Effector CD8-positive, alpha-beta T cell (primary cell): ENCODE data around the gene RAD51B.

Experiments
- DNase-seq: peaks from one replicate; lab custom pipeline; 2025; lab: John Stamatoyannopoulos, UW

RAD51B gene

GRCh38 chr14:68466491-68466977 is 647.0 kb downstream of the RAD51B start:
- DNase-seq: no peak

- no peak for DNase-seq
Observed at GRCh38 chr14:68467425-68467824, 647.8 kb downstream of the RAD51B start.

GRCh38 chr14:68468437-68469207 is 649.0 kb downstream of the RAD51B start:
- no peak for DNase-seq

- DNase-seq: no peak
Observed at GRCh38 chr14:68469208-68469713, 649.7 kb downstream of the RAD51B start.

GRCh38 chr14:68470361-68470760 is 650.8 kb downstream of the RAD51B start:
- no peak for DNase-seq

- DNase-seq: no peak
Observed at GRCh38 chr14:68471029-68471963, 651.7 kb downstream of the RAD51B start.

GRCh38 chr14:68471964-68472508 is 652.5 kb downstream of the RAD51B start:
- no peak for DNase-seq

- no peak for DNase-seq
Observed at GRCh38 chr14:68473069-68473468, 653.5 kb downstream of the RAD51B start.

- no peak for DNase-seq
Observed at GRCh38 chr14:68473794-68474193, 654.2 kb downstream of the RAD51B start.

- DNase-seq: no peak
Observed at GRCh38 chr14:68474741-68475140, 655.2 kb downstream of the RAD51B start.

GRCh38 chr14:68475802-68476201 is 656.2 kb downstream of the RAD51B start:
- DNase-seq: no peak

- DNase-seq: no peak
Observed at GRCh38 chr14:68476212-68477109, 656.9 kb downstream of the RAD51B start.

GRCh38 chr14:68477110-68477455 is 657.5 kb downstream of the RAD51B start:
- DNase-seq: no peak

GRCh38 chr14:68477461-68478085 is 658.0 kb downstream of the RAD51B start:
- DNase-seq: no peak

- no peak for DNase-seq
Observed at GRCh38 chr14:68479247-68479646, 659.7 kb downstream of the RAD51B start.

GRCh38 chr14:68482018-68482417 is 662.4 kb downstream of the RAD51B start:
- DNase-seq: no peak

- DNase-seq: no peak
Observed at GRCh38 chr14:68482772-68483395, 663.3 kb downstream of the RAD51B start.

GRCh38 chr14:68486033-68486732 is 666.6 kb downstream of the RAD51B start:
- no peak for DNase-seq

GRCh38 chr14:68486809-68487208 is 667.2 kb downstream of the RAD51B start:
- DNase-seq: no peak
